ENCODE data around the gene PPFIA4.

The PPFIA4 gene

GRCh38 chr1:203043830-203044545 is 17.7 kb downstream of the PPFIA4 start:
- no peak overlapping the region for H3K4me3 ChIP-seq (ENCODE audit: low read depth, low read length)
- TF ChIP-seq CTCF (IDR thresholded peaks at IDR 0.05; ENCODE audit: low read depth, low read length) = no peak

- H3K4me3 ChIP-seq (ENCODE audit: low read depth, low read length) = no peak overlapping the region
- TF ChIP-seq CTCF (IDR thresholded peaks at IDR 0.05; ENCODE audit: low read depth, low read length) = no peak
Measured at GRCh38 chr1:203044546-203045250, 18.4 kb downstream of the PPFIA4 start.

GRCh38 chr1:203045336-203045735 is 19.0 kb downstream of the PPFIA4 start:
- no peak for TF ChIP-seq CTCF (IDR thresholded peaks at IDR 0.05; ENCODE audit: low read depth, low read length)
- H3K4me3 ChIP-seq (ENCODE audit: low read depth, low read length) = no peak overlapping the region

- TF ChIP-seq CTCF (IDR thresholded peaks at IDR 0.05; ENCODE audit: low read depth, low read length) = no peak
- no peak overlapping the region for H3K4me3 ChIP-seq (ENCODE audit: low read depth, low read length)
Measured at GRCh38 chr1:203045821-203046594, 19.7 kb downstream of the PPFIA4 start.

- TF ChIP-seq CTCF (IDR thresholded peaks at IDR 0.05; ENCODE audit: low read depth, low read length) = no peak
- H3K4me3 ChIP-seq (ENCODE audit: low read depth, low read length) = 0 out of 2 replicates have a peak overlapping the region, but pooled peaks have one; percentile 16
Measured at GRCh38 chr1:203046984-203047630, 20.8 kb downstream of the PPFIA4 start.

- no peak for TF ChIP-seq CTCF (IDR thresholded peaks at IDR 0.05; ENCODE audit: low read depth, low read length)
- H3K4me3 ChIP-seq (ENCODE audit: low read depth, low read length) = no peak overlapping the region
Measured at GRCh38 chr1:203048086-203048485, 21.8 kb downstream of the PPFIA4 start.

Measured in WI38 (cell line).